ENCODE measurements around the gene GRIK3.

GRCh38 chr1:36981126-36981525, 53.2 kb downstream of the GRIK3 start:
- TF ChIP-seq CTCF (IDR thresholded peaks at IDR 0.05; ENCODE audit: low read depth, low read length, poor library complexity, severe bottlenecking): no peak
- no peak for TF ChIP-seq EZH2phosphoT487 (IDR thresholded peaks at IDR 0.05; ENCODE audit: borderline replicate concordance, low read length)

Measured in DOHH2 (cell line).